Upper lobe of left lung (tissue), 4 donors: Measurements from ENCODE around the gene GRK5.

Experiments used
- EP300 ChIP-seq, 4 donors: sonication (generic); formaldehyde crosslinking; IDR thresholded peaks; one replicate each; pipeline ENCODE4 v1.5.1; 2017; ENCODE audit warnings: antibody characterized with exemption in 4 of 4, control low read depth in 2 of 4
- POLR2A ChIP-seq, 4 donors: fragments of 450-650 bp; IDR thresholded peaks; one replicate each; pipeline ENCODE4 v1.5.1; 2016 to 2017; ENCODE audit warnings: antibody characterized with exemption in 4 of 4, mild to moderate bottlenecking in 2 of 4
- POLR2AphosphoS5 ChIP-seq, 2 donors: sonication (generic); formaldehyde crosslinking; IDR thresholded peaks; one replicate each; pipeline ENCODE4 v1.5.1; 2017; ENCODE audit warnings: antibody characterized with exemption in 2 of 2
- TF ChIP-seq, protein P1 (sequence below), 6 experiments: fragments of 450-650 bp in 4 of 6; fragments of 200-600 bp in 2 of 6; sonication (generic) in 2 of 6; IDR thresholded peaks; one replicate each; pipeline ENCODE4 v1.5.1; 2016 to 2019; ENCODE audit warnings: antibody characterized with exemption in 6 of 6

DNA sequence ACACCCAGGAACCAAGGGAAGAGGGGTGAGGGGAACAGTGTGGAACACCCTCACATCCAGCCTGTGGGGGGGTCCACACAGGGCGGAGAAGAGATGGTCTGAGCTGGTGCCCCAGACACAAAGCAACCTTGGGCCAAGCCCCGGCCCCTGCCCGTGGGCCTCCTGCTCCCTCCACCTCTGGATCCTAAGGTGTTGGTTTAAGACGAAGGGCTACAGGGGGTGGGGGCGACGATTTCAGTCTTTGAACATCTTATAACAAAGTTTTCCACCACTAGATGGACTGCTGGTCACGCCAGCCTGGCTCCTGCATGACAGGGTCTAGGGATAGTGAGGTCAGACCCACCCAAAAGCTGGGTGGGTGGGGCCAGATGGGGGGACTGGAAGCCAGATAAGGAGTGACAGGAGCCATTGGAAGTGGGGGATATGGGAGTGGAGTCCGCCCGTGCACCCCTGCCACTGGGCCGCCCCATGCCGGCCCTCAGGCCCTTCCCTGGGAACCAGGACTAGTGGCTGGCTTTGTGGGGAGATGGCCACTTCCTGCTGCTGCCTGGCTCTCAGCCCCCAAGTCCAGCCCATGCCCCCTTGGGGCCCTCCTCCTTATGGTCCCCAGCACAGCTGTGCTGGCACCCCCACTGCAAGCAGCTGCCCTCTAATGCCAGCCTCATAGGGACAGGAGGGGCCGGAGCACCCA, 236.7 kb downstream of the GRK5 start:
- TF ChIP-seq, protein P1, sequence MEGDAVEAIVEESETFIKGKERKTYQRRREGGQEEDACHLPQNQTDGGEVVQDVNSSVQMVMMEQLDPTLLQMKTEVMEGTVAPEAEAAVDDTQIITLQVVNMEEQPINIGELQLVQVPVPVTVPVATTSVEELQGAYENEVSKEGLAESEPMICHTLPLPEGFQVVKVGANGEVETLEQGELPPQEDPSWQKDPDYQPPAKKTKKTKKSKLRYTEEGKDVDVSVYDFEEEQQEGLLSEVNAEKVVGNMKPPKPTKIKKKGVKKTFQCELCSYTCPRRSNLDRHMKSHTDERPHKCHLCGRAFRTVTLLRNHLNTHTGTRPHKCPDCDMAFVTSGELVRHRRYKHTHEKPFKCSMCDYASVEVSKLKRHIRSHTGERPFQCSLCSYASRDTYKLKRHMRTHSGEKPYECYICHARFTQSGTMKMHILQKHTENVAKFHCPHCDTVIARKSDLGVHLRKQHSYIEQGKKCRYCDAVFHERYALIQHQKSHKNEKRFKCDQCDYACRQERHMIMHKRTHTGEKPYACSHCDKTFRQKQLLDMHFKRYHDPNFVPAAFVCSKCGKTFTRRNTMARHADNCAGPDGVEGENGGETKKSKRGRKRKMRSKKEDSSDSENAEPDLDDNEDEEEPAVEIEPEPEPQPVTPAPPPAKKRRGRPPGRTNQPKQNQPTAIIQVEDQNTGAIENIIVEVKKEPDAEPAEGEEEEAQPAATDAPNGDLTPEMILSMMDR (IDR thresholded peaks at IDR 0.05): no peak
- no peak for TF ChIP-seq EP300 (IDR thresholded peaks at IDR 0.05)
- TF ChIP-seq POLR2A (IDR thresholded peaks at IDR 0.05): no peak
- TF ChIP-seq POLR2AphosphoS5 (IDR thresholded peaks at IDR 0.05): no peak
